ENCODE results near the gene TAOK1.

DNA sequence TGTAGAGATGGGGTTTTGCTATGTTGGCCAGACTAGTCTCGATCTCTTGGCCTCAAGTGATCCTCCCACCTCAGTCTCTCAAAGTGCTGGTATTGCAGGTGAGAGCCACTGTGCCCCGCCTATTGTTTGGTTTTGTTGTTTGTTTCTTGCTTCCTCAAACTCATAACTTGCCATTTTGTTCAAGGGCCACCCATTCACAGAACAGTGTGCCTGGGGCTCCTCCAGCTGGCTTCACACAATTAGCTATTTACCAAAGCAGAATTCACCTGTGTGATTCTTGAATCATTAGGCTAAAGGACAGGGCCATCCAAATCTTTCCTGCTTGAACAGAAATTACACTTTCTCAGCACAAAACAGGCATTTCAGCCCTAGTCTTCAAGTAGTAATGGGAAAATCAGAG is 169.5 kb downstream of the TAOK1 start:
- TF ChIP-seq, protein P1, sequence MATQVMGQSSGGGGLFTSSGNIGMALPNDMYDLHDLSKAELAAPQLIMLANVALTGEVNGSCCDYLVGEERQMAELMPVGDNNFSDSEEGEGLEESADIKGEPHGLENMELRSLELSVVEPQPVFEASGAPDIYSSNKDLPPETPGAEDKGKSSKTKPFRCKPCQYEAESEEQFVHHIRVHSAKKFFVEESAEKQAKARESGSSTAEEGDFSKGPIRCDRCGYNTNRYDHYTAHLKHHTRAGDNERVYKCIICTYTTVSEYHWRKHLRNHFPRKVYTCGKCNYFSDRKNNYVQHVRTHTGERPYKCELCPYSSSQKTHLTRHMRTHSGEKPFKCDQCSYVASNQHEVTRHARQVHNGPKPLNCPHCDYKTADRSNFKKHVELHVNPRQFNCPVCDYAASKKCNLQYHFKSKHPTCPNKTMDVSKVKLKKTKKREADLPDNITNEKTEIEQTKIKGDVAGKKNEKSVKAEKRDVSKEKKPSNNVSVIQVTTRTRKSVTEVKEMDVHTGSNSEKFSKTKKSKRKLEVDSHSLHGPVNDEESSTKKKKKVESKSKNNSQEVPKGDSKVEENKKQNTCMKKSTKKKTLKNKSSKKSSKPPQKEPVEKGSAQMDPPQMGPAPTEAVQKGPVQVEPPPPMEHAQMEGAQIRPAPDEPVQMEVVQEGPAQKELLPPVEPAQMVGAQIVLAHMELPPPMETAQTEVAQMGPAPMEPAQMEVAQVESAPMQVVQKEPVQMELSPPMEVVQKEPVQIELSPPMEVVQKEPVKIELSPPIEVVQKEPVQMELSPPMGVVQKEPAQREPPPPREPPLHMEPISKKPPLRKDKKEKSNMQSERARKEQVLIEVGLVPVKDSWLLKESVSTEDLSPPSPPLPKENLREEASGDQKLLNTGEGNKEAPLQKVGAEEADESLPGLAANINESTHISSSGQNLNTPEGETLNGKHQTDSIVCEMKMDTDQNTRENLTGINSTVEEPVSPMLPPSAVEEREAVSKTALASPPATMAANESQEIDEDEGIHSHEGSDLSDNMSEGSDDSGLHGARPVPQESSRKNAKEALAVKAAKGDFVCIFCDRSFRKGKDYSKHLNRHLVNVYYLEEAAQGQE (IDR thresholded peaks at IDR 0.05), result no peak
- TF ChIP-seq, protein P2, sequence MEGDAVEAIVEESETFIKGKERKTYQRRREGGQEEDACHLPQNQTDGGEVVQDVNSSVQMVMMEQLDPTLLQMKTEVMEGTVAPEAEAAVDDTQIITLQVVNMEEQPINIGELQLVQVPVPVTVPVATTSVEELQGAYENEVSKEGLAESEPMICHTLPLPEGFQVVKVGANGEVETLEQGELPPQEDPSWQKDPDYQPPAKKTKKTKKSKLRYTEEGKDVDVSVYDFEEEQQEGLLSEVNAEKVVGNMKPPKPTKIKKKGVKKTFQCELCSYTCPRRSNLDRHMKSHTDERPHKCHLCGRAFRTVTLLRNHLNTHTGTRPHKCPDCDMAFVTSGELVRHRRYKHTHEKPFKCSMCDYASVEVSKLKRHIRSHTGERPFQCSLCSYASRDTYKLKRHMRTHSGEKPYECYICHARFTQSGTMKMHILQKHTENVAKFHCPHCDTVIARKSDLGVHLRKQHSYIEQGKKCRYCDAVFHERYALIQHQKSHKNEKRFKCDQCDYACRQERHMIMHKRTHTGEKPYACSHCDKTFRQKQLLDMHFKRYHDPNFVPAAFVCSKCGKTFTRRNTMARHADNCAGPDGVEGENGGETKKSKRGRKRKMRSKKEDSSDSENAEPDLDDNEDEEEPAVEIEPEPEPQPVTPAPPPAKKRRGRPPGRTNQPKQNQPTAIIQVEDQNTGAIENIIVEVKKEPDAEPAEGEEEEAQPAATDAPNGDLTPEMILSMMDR (IDR thresholded peaks at IDR 0.05; ENCODE audit: low read depth, low read length, missing input control), result no peak
- TF ChIP-seq HNF4A (conservative IDR thresholded peaks at IDR 0.05), result no peak
- TF ChIP-seq RAD21 (IDR thresholded peaks at IDR 0.05), result no peak
- no peak for TF ChIP-seq RXRA (IDR thresholded peaks at IDR 0.05)
- no peak for TF ChIP-seq GABPA (IDR thresholded peaks at IDR 0.05 in 1 of 2, conservative IDR thresholded peaks at IDR 0.05 in 1 of 2)
- no peak for TF ChIP-seq TAF1 (conservative IDR thresholded peaks at IDR 0.05)
- TF ChIP-seq JUND (IDR thresholded peaks at IDR 0.05), result no peak
- TF ChIP-seq YY1 (IDR thresholded peaks at IDR 0.05), result no peak
- TF ChIP-seq, protein P3, sequence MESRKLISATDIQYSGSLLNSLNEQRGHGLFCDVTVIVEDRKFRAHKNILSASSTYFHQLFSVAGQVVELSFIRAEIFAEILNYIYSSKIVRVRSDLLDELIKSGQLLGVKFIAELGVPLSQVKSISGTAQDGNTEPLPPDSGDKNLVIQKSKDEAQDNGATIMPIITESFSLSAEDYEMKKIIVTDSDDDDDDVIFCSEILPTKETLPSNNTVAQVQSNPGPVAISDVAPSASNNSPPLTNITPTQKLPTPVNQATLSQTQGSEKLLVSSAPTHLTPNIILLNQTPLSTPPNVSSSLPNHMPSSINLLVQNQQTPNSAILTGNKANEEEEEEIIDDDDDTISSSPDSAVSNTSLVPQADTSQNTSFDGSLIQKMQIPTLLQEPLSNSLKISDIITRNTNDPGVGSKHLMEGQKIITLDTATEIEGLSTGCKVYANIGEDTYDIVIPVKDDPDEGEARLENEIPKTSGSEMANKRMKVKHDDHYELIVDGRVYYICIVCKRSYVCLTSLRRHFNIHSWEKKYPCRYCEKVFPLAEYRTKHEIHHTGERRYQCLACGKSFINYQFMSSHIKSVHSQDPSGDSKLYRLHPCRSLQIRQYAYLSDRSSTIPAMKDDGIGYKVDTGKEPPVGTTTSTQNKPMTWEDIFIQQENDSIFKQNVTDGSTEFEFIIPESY (IDR thresholded peaks at IDR 0.05), result no peak
- TF ChIP-seq HNF4G (IDR thresholded peaks at IDR 0.05), result no peak
- no peak for TF ChIP-seq EGR1 (IDR thresholded peaks at IDR 0.05; ENCODE audit: low read depth in 2 of 2)
- no peak for TF ChIP-seq SP1 (IDR thresholded peaks at IDR 0.05)

Data from liver (tissue), 3 donors.